ENCODE data around the gene KRT23.

Gene KRT23

DNA sequence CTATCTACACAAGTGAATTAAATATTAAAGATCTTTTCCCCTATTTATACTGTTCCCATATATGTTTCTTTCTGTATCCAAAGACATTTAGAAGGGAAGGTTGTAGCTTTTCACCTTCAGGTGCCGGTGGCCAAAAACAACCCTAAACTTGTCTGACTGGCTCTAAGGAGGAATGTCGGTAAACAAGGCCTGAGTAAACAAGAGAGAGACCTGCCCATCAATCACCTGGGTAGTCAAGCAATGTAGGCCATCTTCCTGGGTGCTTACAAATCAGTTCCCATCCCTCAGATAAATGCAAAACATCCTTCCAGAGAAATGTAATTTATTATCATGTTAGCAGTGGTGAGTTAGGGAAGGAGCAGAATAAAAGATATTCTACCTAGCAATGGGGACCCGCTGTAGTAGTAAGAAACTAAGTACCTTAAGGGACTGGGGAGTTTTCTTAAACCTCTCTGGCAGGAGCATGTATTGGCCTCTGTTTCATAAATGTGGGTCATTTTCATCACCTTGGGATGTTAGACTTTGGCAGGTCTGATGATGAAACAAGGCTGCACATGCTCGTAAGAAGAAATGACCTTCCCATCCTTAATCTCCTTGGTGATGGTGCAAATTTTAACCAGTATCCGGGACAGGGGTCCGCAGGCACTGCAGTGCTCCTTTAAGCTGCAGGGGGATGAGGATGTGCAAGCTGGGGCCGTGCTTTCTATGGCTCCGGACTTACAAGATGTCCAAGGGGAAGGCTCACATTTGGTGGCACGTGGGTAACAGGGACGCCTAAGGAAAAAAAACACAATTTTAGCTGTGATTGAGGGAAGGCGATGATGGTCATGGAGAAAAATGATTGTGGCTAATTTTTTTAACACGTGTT lies 20.9 kb upstream of the KRT23 start:
- no peaks in the 10 kb centered on the region for H3K79me2 ChIP-seq (ENCODE audit: insufficient read depth, low read length)
- no peaks in the 10 kb centered on the region for H3K36me3 ChIP-seq (ENCODE audit: insufficient read depth, low read length)
- no peak overlapping the region for H2AFZ ChIP-seq (ENCODE audit: low read length)
- H3K4me1 ChIP-seq (ENCODE audit: insufficient read depth, low read length, poor library complexity, severe bottlenecking), result no peaks in the 10 kb centered on the region
- H3K9ac ChIP-seq (ENCODE audit: low read depth, low read length, poor library complexity, severe bottlenecking), result no peak overlapping the region
- H3K9me3 ChIP-seq (ENCODE audit: insufficient read depth, low read depth, low read length), result no peaks in the 10 kb centered on the region
- peaks cover 2% of the 10 kb centered on the region for H3K27me3 ChIP-seq (ENCODE audit: insufficient read depth, low read length, poor library complexity, severe bottlenecking)
- no peak overlapping the region for H3K4me2 ChIP-seq (ENCODE audit: low read depth, low read length, poor library complexity, severe bottlenecking)
- H4K20me1 ChIP-seq (ENCODE audit: insufficient read depth, low read length, poor library complexity, severe bottlenecking), result no peaks in the 10 kb centered on the region
- no peaks in the 10 kb centered on the region for H3K9me2 ChIP-seq (replicated peaks; ENCODE audit: low read depth, low read length)
- H3K4me3 ChIP-seq (ENCODE audit: low read length, poor library complexity, severe bottlenecking), result no peak overlapping the region
- no peaks in the 10 kb centered on the region for H3F3A ChIP-seq (ENCODE audit: low read depth)
- TF ChIP-seq EZH2phosphoT487 (IDR thresholded peaks at IDR 0.05; ENCODE audit: borderline replicate concordance) (no peak), CTCF (conservative IDR thresholded peaks at IDR 0.05; ENCODE audit: low read length) (no peak)

GRCh38 chr17:40956401-40957254 lies 19.2 kb upstream of the KRT23 start:
- Histone ChIP-seq H3K9me3 (ENCODE audit: insufficient read depth, low read depth, low read length) (no peaks in the 10 kb centered on the region), H3K36me3 (ENCODE audit: insufficient read depth, low read length) (no peaks in the 10 kb centered on the region), H3K27me3 (ENCODE audit: insufficient read depth, low read length, poor library complexity, severe bottlenecking) (peaks cover 6% of the 10 kb centered on the region), H3K4me2 (ENCODE audit: low read depth, low read length, poor library complexity, severe bottlenecking) (no peak overlapping the region), H3F3A (ENCODE audit: low read depth) (no peaks in the 10 kb centered on the region), H3K4me3 (ENCODE audit: low read length, poor library complexity, severe bottlenecking) (no peak overlapping the region), H3K4me1 (ENCODE audit: insufficient read depth, low read length, poor library complexity, severe bottlenecking) (no peaks in the 10 kb centered on the region), H3K9ac (ENCODE audit: low read depth, low read length, poor library complexity, severe bottlenecking) (no peak overlapping the region), H3K9me2 (replicated peaks; ENCODE audit: low read depth, low read length) (no peaks in the 10 kb centered on the region), H2AFZ (ENCODE audit: low read length) (no peak overlapping the region), H3K79me2 (ENCODE audit: insufficient read depth, low read length) (no peaks in the 10 kb centered on the region), H4K20me1 (ENCODE audit: insufficient read depth, low read length, poor library complexity, severe bottlenecking) (no peaks in the 10 kb centered on the region)
- TF ChIP-seq CTCF (conservative IDR thresholded peaks at IDR 0.05; ENCODE audit: low read length) (no peak), EZH2phosphoT487 (IDR thresholded peaks at IDR 0.05; ENCODE audit: borderline replicate concordance) (no peak)

GRCh38 chr17:40953881-40954280 lies 16.4 kb upstream of the KRT23 start:
- Histone ChIP-seq H4K20me1 (ENCODE audit: insufficient read depth, low read length, poor library complexity, severe bottlenecking) (no peaks in the 10 kb centered on the region), H2AFZ (ENCODE audit: low read length) (no peak overlapping the region), H3K9ac (ENCODE audit: low read depth, low read length, poor library complexity, severe bottlenecking) (no peak overlapping the region), H3K36me3 (ENCODE audit: insufficient read depth, low read length) (no peaks in the 10 kb centered on the region), H3K27me3 (ENCODE audit: insufficient read depth, low read length, poor library complexity, severe bottlenecking) (peaks cover 6% of the 10 kb centered on the region), H3K4me1 (ENCODE audit: insufficient read depth, low read length, poor library complexity, severe bottlenecking) (no peaks in the 10 kb centered on the region), H3K4me2 (ENCODE audit: low read depth, low read length, poor library complexity, severe bottlenecking) (no peak overlapping the region), H3K4me3 (ENCODE audit: low read length, poor library complexity, severe bottlenecking) (no peak overlapping the region), H3F3A (ENCODE audit: low read depth) (no peaks in the 10 kb centered on the region), H3K79me2 (ENCODE audit: insufficient read depth, low read length) (no peaks in the 10 kb centered on the region), H3K9me3 (ENCODE audit: insufficient read depth, low read depth, low read length) (no peaks in the 10 kb centered on the region), H3K9me2 (replicated peaks; ENCODE audit: low read depth, low read length) (no peaks in the 10 kb centered on the region)
- no peak for TF ChIP-seq EZH2phosphoT487 (IDR thresholded peaks at IDR 0.05; ENCODE audit: borderline replicate concordance)
- TF ChIP-seq CTCF (conservative IDR thresholded peaks at IDR 0.05; ENCODE audit: low read length), result no peak
